MG63 (cell line): Measurements from ENCODE around the gene WDR90. TPM values are rescaled to one million over a fixed set of nuclear protein-coding genes. Genes with fewer than 3 reads are reported as not detected.

Experiments
- DNase-seq: peaks from one replicate; pipeline ENCODE4 v3.0.0-alpha.2; 2020
- H3K27me3 ChIP-seq: fragments of 250-450 bp; sonication (Bioruptor Pico); 2 replicates; pipeline ENCODE4 v1.5.1; 2020; ENCODE audit warnings: mild to moderate bottlenecking, moderate library complexity
- H3K36me3 ChIP-seq: fragments of 250-450 bp; sonication (Bioruptor Pico); 2 replicates; pipeline ENCODE4 v1.5.1; 2020; ENCODE audit warnings: mild to moderate bottlenecking, moderate library complexity
- H3K4me3 ChIP-seq: fragments of 250-450 bp; sonication (Bioruptor Pico); 2 replicates; pipeline ENCODE4 v1.5.1; 2020; ENCODE audit warnings: mild to moderate bottlenecking, moderate library complexity
- H3K9me3 ChIP-seq: fragments of 250-450 bp; sonication (Bioruptor Pico); 2 replicates; pipeline ENCODE4 v1.5.1; 2020; ENCODE audit warnings: mild to moderate bottlenecking, moderate library complexity
- total RNA-seq: library from RNA; depleted of rRNA; stranded (reverse); fragments of >200 nt; shearing (Covaris generic); gene quantifications from 2 replicates; pipeline ENCODE4 v1.2.3, GENCODE V29; 2014; ENCODE audit warnings: low replicate concordance

The WDR90 gene
- total RNA-seq, 1 experiment from 2014 or later = 17.3 TPM

- Histone ChIP-seq H3K36me3 (peaks cover 24% of the 10 kb centered on the region), H3K27me3 (no peaks in the 10 kb centered on the region), H3K9me3 (no peaks in the 10 kb centered on the region), H3K4me3 (no peak overlapping the region)
- DNase-seq = no peak
Measured at GRCh38 chr16:624526-625070, 24.6 kb upstream of the WDR90 start.

GRCh38 chr16:625117-625976 is 23.8 kb upstream of the WDR90 start:
- Histone ChIP-seq H3K36me3 (peaks cover 24% of the 10 kb centered on the region), H3K9me3 (no peaks in the 10 kb centered on the region), H3K4me3 (no peak overlapping the region), H3K27me3 (no peaks in the 10 kb centered on the region)
- no peak for DNase-seq

DNA sequence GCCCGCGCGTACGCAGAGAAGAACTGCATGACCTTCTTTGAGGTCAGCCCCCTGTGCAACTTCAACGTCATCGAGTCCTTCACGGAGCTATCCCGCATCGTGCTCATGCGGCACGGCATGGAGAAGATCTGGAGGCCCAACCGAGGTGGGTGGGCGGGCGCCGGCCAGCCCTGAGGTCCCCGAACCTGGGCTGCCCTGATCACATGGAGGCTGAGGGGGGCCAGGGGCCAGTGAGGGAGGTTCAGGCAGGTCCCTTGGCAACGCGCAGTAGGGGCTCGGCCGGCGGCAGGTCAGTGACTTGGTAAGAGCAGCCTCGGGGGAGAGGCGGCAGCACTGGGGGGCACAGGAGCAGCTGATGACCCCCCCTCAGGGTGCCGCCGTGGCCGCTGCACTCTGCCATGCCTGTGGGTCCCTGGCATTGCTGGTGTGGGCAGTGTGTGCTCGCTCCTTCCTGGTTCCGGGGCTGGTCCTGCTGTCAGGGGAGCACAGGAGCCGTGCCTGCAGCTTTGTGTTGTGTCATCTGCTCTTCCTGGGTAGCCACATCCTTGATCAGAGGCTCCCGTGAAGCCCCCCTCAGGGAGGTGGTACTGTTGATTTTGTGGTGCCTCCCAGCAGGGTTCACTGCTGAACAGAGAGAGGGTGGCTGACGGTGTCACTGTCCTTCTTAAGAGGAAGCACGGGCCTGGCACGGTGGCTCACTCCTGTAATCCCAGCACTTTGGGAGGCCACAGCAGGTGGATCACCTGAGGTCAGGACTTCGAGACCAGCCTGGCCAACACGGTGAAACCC is 23.0 kb upstream of the WDR90 start:
- peaks cover 24% of the 10 kb centered on the region for H3K36me3 ChIP-seq
- DNase-seq = no peak
- no peaks in the 10 kb centered on the region for H3K27me3 ChIP-seq
- no peak overlapping the region for H3K4me3 ChIP-seq
- no peaks in the 10 kb centered on the region for H3K9me3 ChIP-seq

- Histone ChIP-seq H3K4me3 (no peak overlapping the region), H3K36me3 (peaks cover 24% of the 10 kb centered on the region), H3K9me3 (no peaks in the 10 kb centered on the region), H3K27me3 (no peaks in the 10 kb centered on the region)
- DNase-seq = peak; percentile 99
Measured at GRCh38 chr16:626787-627453, 22.2 kb upstream of the WDR90 start.

DNA sequence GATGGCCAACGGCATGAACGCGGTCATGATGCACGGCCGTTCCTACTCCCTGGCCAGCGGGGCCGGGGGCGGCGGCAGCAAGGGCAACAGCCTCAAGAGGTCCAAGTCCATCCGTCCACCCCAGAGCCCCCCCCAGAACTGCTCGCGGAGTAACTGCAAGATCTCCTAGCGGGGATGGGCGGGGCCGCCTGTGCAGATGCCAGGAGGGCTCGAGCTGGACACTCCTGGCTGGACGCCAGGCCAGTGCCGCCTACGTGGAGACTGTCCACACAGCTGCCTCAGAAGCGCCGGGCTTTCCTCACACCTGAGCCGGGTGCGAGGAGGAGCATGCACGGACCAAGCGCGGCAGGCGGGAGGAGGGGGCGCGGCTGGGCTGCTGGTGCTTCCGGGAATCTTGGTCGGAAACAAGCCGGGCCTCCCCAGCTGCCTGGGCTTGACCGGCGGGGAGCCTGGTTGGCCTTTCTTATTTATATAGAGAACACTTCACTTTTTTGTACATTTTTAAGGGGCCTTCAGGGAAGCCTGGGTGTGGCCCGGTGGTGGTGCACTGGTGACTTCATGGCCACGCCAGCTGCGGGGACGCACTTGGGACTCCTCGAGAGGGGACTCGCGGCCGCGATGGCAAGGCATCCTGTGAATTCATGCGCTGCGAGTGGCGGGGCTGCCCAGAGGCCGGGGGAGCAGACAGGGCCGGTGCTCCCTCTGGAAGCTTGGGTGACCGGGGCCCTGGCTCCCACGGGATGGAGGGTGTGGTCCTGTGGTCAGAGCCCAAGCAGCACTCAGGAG is 21.5 kb upstream of the WDR90 start:
- H3K36me3 ChIP-seq = peaks cover 24% of the 10 kb centered on the region
- peak; percentile 53 for DNase-seq
- H3K9me3 ChIP-seq = no peaks in the 10 kb centered on the region
- H3K27me3 ChIP-seq = no peaks in the 10 kb centered on the region
- H3K4me3 ChIP-seq = no peak overlapping the region

DNA sequence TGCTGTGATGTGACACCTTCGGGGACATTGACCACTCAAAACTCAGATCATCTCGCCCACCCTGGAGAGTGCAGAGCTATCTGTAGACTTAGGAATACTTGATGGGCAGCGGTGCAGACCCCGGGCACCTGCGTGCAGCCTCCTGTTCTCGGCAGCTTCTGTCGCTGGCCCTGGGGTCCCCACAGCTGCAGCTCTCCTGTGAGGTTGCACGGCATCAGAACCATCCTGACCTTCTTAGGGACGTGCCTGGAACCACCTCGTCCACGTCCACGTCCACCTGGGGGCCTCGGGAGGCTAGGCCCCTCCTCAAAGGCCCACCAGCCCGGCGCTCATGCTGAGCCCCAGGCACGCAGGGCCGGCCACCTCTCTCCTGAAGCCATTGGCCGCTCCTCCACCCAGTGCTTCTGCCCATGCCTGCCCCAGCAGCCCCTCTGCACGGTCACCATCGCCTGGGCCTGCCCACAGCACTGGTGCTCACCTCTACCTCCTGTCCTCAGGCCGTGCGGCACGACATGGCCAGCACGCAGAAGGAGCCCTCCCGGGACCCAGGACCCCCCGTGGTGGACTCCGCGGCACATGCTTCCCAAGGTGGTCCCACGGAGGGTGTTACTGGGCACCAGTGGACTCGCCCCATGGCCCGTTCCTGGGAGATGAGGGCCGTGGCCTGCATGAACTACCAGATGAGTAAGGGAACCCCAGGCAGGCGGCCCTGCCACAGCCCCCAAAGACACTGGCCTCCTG is 20.7 kb upstream of the WDR90 start:
- H3K27me3 ChIP-seq = no peaks in the 10 kb centered on the region
- no peak for DNase-seq
- no peak overlapping the region for H3K4me3 ChIP-seq
- H3K9me3 ChIP-seq = no peaks in the 10 kb centered on the region
- H3K36me3 ChIP-seq = peaks cover 24% of the 10 kb centered on the region

DNA sequence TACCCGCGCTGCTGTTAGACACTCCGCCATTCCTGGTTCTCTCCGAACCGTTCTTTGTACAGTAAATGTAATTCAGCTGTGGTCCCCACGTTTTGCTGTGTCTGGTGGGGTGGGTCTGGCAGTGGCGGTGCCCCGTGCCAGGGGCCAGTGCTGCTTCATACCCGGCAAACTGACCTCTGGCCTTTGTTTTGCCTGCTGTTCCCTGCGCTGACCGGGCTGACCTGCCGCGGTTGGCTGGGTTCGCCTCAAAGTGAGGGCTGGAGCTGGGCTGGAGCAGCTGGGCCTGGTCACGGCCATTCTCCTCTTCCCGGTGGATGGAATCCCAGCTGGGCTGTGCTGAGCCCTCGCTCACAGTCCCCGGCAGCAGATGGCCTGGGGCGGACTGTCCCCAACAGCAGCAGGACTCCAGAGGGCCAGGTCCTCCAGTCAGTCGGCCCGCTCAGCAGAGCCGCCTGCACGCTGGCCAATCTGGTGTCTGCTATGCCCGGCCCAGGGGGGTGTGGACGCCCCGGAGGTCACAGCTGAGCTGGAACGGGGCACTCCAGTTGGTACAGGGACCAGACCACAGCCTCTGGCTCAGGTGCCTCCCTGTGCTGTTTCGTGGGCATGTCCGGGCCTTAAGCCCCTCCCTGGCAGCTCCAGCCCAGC is 19.9 kb upstream of the WDR90 start:
- Histone ChIP-seq H3K4me3 (no peak overlapping the region), H3K36me3 (peaks cover 25% of the 10 kb centered on the region), H3K27me3 (no peaks in the 10 kb centered on the region), H3K9me3 (no peaks in the 10 kb centered on the region)
- no peak for DNase-seq

DNA sequence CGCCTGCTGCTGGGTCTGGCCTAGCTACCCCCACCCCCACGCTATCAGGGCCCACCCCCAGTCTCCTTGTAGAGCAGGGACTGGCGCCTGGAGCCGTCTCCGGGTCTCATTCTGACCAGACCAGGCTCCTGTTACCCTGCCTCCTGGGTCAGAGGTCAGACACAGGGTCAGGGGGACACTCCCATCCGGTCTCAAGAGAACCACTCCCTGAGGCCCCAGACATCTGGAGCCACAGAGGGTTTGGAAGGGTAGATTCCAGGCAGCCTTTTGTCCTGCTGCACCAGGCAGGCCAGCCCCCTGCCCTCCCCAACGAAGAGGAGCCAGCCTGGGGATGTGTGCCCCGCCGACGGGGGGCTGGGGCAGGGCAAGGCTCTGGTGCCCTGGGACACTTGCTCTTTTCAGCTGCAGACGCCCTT is 19.3 kb upstream of the WDR90 start:
- no peak overlapping the region for H3K4me3 ChIP-seq
- DNase-seq = no peak
- H3K36me3 ChIP-seq = peaks cover 30% of the 10 kb centered on the region
- H3K27me3 ChIP-seq = no peaks in the 10 kb centered on the region
- H3K9me3 ChIP-seq = no peaks in the 10 kb centered on the region

DNA sequence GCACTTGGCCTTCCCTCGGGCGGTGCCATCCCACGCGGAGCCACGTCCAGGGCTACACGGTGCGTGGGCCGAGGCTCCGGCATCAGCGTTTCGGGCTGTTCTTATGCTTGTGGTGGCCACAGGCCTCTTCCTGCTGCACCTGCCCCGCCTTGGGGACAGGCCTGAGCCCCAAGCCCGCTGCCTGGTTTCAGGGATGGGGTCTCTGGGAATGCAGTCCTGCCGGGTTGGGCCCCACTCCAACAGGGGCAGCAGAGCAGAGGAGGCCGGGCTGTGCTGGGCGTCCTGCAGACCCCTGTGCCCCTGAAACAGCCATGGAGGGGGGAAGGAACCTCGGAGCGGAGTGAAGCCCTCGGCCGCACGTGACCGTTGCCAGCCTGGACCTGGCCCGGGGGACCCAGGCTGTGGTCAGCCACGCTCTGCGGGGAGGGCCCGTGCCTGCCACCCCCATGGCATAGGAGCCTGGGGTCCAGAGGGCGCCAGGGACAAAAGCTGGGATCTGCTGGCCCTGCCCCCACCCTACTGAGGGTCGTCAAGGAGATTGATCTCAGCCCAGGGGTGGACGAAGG is 18.8 kb upstream of the WDR90 start:
- Histone ChIP-seq H3K9me3 (no peaks in the 10 kb centered on the region), H3K36me3 (peaks cover 30% of the 10 kb centered on the region), H3K27me3 (no peaks in the 10 kb centered on the region), H3K4me3 (no peak overlapping the region)
- DNase-seq = no peak

DNA sequence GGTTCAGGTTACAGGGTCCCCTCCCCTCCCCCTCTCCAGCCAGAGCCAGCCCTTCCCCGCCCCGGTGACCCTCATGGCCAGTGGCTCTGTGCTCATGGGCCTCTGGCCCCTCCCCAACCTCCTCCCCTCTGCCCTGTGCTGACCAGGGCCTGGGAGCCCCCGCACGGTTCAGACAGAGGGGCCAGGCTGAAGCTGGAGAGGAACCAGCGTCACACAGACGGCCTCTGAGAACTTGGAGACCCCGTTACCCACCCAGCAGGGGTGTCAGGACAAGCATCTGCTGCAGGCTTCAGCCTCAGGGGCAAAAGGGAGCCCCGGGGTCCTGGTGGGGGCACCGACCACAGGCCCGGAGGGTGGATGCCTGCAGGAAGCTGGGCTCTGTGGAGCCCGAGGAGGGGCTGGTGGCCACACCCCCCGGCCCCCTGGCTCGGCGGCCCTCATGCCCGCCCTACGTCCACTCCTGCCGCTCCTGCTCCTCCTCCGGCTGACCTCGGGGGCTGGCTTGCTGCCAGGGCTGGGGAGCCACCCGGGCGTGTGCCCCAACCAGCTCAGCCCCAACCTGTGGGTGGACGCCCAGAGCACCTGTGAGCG is 18.3 kb upstream of the WDR90 start, which contains the start of gene WFIKKN1:
WFIKKN1 (plus strand) TSS at position 171 of the 591 bp plus-strand sequence; CDS start at position 440, 269 bp downstream.
- Histone ChIP-seq H3K36me3 (peaks cover 27% of the 10 kb centered on the region), H3K9me3 (no peaks in the 10 kb centered on the region)
- no peak for DNase-seq

DNA sequence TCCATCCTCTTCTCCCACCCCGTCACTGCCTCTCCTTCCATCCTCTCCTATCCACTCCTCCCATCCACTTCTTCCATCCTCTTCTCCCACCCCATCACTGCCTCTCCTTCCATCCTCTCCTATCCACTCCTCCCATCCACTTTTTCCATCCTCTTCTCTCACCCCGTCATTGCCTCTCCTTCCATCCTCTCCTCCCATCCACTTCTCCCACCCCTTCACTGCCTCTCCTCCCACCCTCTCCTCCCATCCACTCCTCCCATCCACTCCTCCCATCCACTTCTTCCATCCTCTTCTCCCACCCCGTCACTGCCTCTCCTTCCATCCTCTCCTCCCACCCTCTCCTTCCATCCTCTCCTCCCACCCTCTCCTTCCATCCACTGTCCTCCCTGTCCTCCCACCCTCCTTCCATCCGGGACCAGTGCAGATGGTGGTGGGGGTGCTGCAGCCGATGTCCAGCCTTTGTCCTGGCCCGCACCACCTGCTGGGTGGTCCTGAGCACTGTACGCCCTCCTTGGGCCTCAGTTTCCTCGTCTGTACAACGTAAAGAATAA is 17.3 kb upstream of the WDR90 start:
- no peak for DNase-seq
- H3K27me3 ChIP-seq = no peaks in the 10 kb centered on the region
- peaks cover 21% of the 10 kb centered on the region for H3K36me3 ChIP-seq
- H3K9me3 ChIP-seq = no peaks in the 10 kb centered on the region
- no peak overlapping the region for H3K4me3 ChIP-seq

More for the DNA sequence above, 18.3 kb upstream of the WDR90 start, which contains the start of gene WFIKKN1:
- H3K4me3 ChIP-seq = no peak within 1 kb of the TSS
- no peaks in the 10 kb centered on the region for H3K27me3 ChIP-seq

- Histone ChIP-seq H3K27me3 (no peaks in the 10 kb centered on the region), H3K36me3 (peaks cover 15% of the 10 kb centered on the region), H3K9me3 (no peaks in the 10 kb centered on the region), H3K4me3 (no peak overlapping the region)
- DNase-seq = no peak
Measured at GRCh38 chr16:632486-633335, 16.5 kb upstream of the WDR90 start.

DNA sequence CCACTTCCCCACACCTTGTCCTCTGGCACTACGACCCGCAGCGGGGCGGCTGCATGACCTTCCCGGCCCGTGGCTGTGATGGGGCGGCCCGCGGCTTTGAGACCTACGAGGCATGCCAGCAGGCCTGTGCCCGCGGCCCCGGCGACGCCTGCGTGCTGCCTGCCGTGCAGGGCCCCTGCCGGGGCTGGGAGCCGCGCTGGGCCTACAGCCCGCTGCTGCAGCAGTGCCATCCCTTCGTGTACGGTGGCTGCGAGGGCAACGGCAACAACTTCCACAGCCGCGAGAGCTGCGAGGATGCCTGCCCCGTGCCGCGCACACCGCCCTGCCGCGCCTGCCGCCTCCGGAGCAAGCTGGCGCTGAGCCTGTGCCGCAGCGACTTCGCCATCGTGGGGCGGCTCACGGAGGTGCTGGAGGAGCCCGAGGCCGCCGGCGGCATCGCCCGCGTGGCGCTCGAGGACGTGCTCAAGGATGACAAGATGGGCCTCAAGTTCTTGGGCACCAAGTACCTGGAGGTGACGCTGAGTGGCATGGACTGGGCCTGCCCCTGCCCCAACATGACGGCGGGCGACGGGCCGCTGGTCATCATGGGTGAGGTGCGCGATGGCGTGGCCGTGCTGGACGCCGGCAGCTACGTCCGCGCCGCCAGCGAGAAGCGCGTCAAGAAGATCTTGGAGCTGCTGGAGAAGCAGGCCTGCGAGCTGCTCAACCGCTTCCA is 15.7 kb upstream of the WDR90 start:
- Histone ChIP-seq H3K27me3 (no peaks in the 10 kb centered on the region), H3K9me3 (no peaks in the 10 kb centered on the region), H3K36me3 (peaks cover 9% of the 10 kb centered on the region), H3K4me3 (no peak overlapping the region)
- no peak for DNase-seq
